H1 (cell line): Measurements from ENCODE around the gene R3HDM1. TPM values are rescaled to one million over a fixed set of nuclear protein-coding genes. Genes with fewer than 3 reads are reported as not detected.

Experiments used
- CTCF ChIA-PET: fragments of 300-600 bp; sonication (Branson Sonifier 250); formaldehyde crosslinking; loops from one replicate; lab custom pipeline; 2021; ENCODE audit not compliant: partially characterized antibody; lab: Charles Lee
- POLR2A ChIA-PET: fragments of 300-600 bp; sonication (Branson Sonifier 250); formaldehyde crosslinking; loops from one replicate; lab custom pipeline; 2021; ENCODE audit warnings: inconsistent platforms; ENCODE audit not compliant: partially characterized antibody; lab: Charles Lee
- DNase-seq, 2 experiments: peaks; one replicate each; pipeline versions ENCODE4 v3.0.0 to v3.0.0-alpha.2; 2010 to 2022; ENCODE audit warnings: low spot score in 2 of 2, low read depth in 1 of 2, mixed read lengths in 1 of 2
- FAIRE-seq: peaks from 2 replicates; lab custom pipeline; 2011; peaks lifted over from hg19 to GRCh38; lab: Jason Lieb, UNC
- H2AFZ ChIP-seq: 2 replicates; pipeline ENCODE4 v1.8.1; 2012; ENCODE audit warnings: low read length, inconsistent platforms
- H2AK5ac ChIP-seq: 2 replicates; pipeline ENCODE4 v1.6.1; 2013; ENCODE audit warnings: low read depth, low read length
- H2BK120ac ChIP-seq: replicated peaks from 2 replicates; pipeline ENCODE3; 2013; ENCODE audit warnings: low read depth, low read length, inconsistent platforms
- H2BK12ac ChIP-seq: 2 replicates; pipeline ENCODE4 v1.6.1; 2013; ENCODE audit warnings: low read depth, low read length
- H2BK15ac ChIP-seq: 2 replicates; pipeline ENCODE4 v1.6.1; 2013; ENCODE audit warnings: low read length
- H2BK20ac ChIP-seq: 2 replicates; pipeline ENCODE4 v1.6.1; 2013; ENCODE audit warnings: low read length
- H2BK5ac ChIP-seq: 2 replicates; pipeline ENCODE4 v1.6.1; 2013; ENCODE audit warnings: low read depth, low read length
- H3K14ac ChIP-seq: 2 replicates; pipeline ENCODE4 v1.6.1; 2013; ENCODE audit warnings: inconsistent platforms; ENCODE audit not compliant: insufficient read length
- H3K18ac ChIP-seq: 2 replicates; pipeline ENCODE4 v1.6.1; 2013; ENCODE audit warnings: low read length; ENCODE audit errors: extremely low read depth
- H3K23ac ChIP-seq: 2 replicates; pipeline ENCODE4 v1.6.1; 2013; ENCODE audit warnings: inconsistent platforms; ENCODE audit not compliant: insufficient read length
- H3K23me2 ChIP-seq: 2 replicates; pipeline ENCODE4 v1.6.1; 2013; ENCODE audit warnings: low read depth, low read length
- H3K27ac ChIP-seq: 2 replicates; pipeline ENCODE4 v1.6.1; 2011; ENCODE audit warnings: low read depth, low read length, inconsistent platforms
- H3K27me3 ChIP-seq, 4 experiments: replicated peaks in 1 of 4; 1 replicate in 1 of 4; 2 replicates in 3 of 4; pipeline versions ENCODE4 v1.6.1 to v1.8.1; 2011 to 2013; ENCODE audit warnings: low read length in 3 of 4, mild to moderate bottlenecking in 3 of 4, inconsistent platforms in 2 of 4, mixed read lengths in 2 of 4, moderate library complexity in 1 of 4; ENCODE audit not compliant: control insufficient read depth in 3 of 4, insufficient read depth in 3 of 4; ENCODE audit errors: extremely low read depth in 1 of 4
- H3K36me3 ChIP-seq, 4 experiments: 2 replicates each; pipeline versions ENCODE4 v1.6.1 to v1.8.1; 2011 to 2013; ENCODE audit warnings: mild to moderate bottlenecking in 4 of 4, low read length in 3 of 4, moderate library complexity in 2 of 4, control low read depth in 1 of 4, inconsistent platforms in 1 of 4; ENCODE audit not compliant: insufficient read depth in 4 of 4, control insufficient read depth in 2 of 4
- H3K4ac ChIP-seq: replicated peaks from 2 replicates; pipeline ENCODE3; 2013; ENCODE audit warnings: low read length, low read depth, mixed read lengths, inconsistent platforms; ENCODE audit not compliant: insufficient read length
- H3K4me1 ChIP-seq, 4 experiments: replicated peaks in 1 of 4; 1 replicate in 1 of 4; 2 replicates in 3 of 4; pipeline versions ENCODE4 v1.6.1 to v1.8.1; 2011 to 2013; ENCODE audit warnings: low read length in 3 of 4, inconsistent platforms in 2 of 4, mixed read lengths in 1 of 4; ENCODE audit not compliant: insufficient read depth in 4 of 4, control insufficient read depth in 3 of 4
- H3K4me2 ChIP-seq, 2 experiments: 2 replicates each; pipeline versions ENCODE4 v1.6.1 to v1.8.1; 2011 to 2013; ENCODE audit warnings: low read depth in 2 of 2, low read length in 2 of 2, control low read depth in 1 of 2, inconsistent platforms in 1 of 2, mild to moderate bottlenecking in 1 of 2; ENCODE audit not compliant: insufficient read depth in 1 of 2
- H3K4me3 ChIP-seq, 4 experiments: fragments of 200-600, 300-600 bp in 1 of 4; sonication (generic), shearing (Covaris generic), sonication (Bioruptor Twin) in 1 of 4; 2 replicates each; pipeline versions ENCODE4 v1.5.1 to v1.8.1; 2011 to 2016; ENCODE audit warnings: low read length in 4 of 4, low read depth in 3 of 4, control low read depth in 2 of 4, inconsistent platforms in 2 of 4, mild to moderate bottlenecking in 2 of 4, mixed read lengths in 1 of 4, moderate library complexity in 1 of 4; ENCODE audit not compliant: insufficient read depth in 2 of 4; ENCODE audit errors: extremely low read depth in 1 of 4
- H3K56ac ChIP-seq: replicated peaks from 2 replicates; pipeline ENCODE3; 2013; ENCODE audit warnings: low read depth, mild to moderate bottlenecking, mixed read lengths, low read length, inconsistent platforms; ENCODE audit not compliant: insufficient read length
- H3K79me1 ChIP-seq: 2 replicates; pipeline ENCODE4 v1.6.1; 2013; ENCODE audit warnings: low read depth, low read length, control low read depth
- H3K79me2 ChIP-seq, 2 experiments: 2 replicates each; pipeline versions ENCODE4 v1.6.1 to v1.8.1; 2012 to 2013; ENCODE audit warnings: low read length in 2 of 2, mild to moderate bottlenecking in 2 of 2, inconsistent platforms in 1 of 2; ENCODE audit not compliant: insufficient read depth in 2 of 2, control insufficient read depth in 1 of 2
- H3K9ac ChIP-seq, 4 experiments: replicated peaks in 1 of 4; 1 replicate in 1 of 4; 2 replicates in 3 of 4; pipeline versions ENCODE4 v1.6.1 to v1.8.1; 2011 to 2013; ENCODE audit warnings: low read depth in 3 of 4, low read length in 3 of 4, control low read depth in 2 of 4, mild to moderate bottlenecking in 2 of 4, moderate library complexity in 2 of 4, inconsistent platforms in 1 of 4; ENCODE audit errors: extremely low read depth in 1 of 4
- H3K9me3 ChIP-seq, 2 experiments: 2 replicates each; pipeline versions ENCODE4 v1.6.1 to v1.8.1; 2012 to 2013; ENCODE audit warnings: mild to moderate bottlenecking in 2 of 2, moderate library complexity in 2 of 2, control low read depth in 1 of 2, inconsistent platforms in 1 of 2, low read depth in 1 of 2, low read length in 1 of 2, mixed read lengths in 1 of 2; ENCODE audit not compliant: insufficient read depth in 2 of 2
- H4K20me1 ChIP-seq, 2 experiments: replicated peaks in 1 of 2; 2 replicates each; pipeline versions ENCODE3 to v1.8.1; 2011 to 2013; ENCODE audit warnings: inconsistent platforms in 2 of 2, low read length in 2 of 2, mild to moderate bottlenecking in 1 of 2; ENCODE audit not compliant: insufficient read depth in 2 of 2, control insufficient read depth in 1 of 2
- H4K5ac ChIP-seq: 2 replicates; pipeline ENCODE4 v1.6.1; 2013; ENCODE audit warnings: low read length, low read depth, mixed read lengths, inconsistent platforms; ENCODE audit not compliant: insufficient read length
- H4K8ac ChIP-seq: 2 replicates; pipeline ENCODE4 v1.8.0; 2013; ENCODE audit warnings: mild to moderate bottlenecking, moderate library complexity, low read length, inconsistent platforms; ENCODE audit not compliant: insufficient read depth; ENCODE audit errors: extremely low read depth
- H4K91ac ChIP-seq: replicated peaks from 2 replicates; pipeline ENCODE3; 2013; ENCODE audit warnings: low read length, mixed read lengths, inconsistent platforms; ENCODE audit not compliant: insufficient read length
- BRCA1 ChIP-seq: IDR thresholded peaks from 2 replicates; pipeline ENCODE4 v1.6.1; 2012; ENCODE audit warnings: low read depth, low read length, improper control_type of control experiment
- CEBPB ChIP-seq: IDR thresholded peaks from 2 replicates; pipeline ENCODE4 v1.6.1; 2012; ENCODE audit warnings: low read depth, low read length
- CHD2 ChIP-seq: IDR thresholded peaks from 2 replicates; pipeline ENCODE4 v1.6.1; 2012; ENCODE audit warnings: low read length, improper control_type of control experiment
- EGR1 ChIP-seq: IDR thresholded peaks from 2 replicates; pipeline ENCODE4 v1.6.1; 2011; ENCODE audit warnings: low read depth, low read length, borderline replicate concordance
- HDAC2 ChIP-seq, 2 experiments: fragments of 300-600 bp in 1 of 2; sonication (generic) in 1 of 2; IDR thresholded peaks; 2 replicates each; pipeline ENCODE4 v1.6.1; 2011 to 2012; ENCODE audit warnings: low read depth in 2 of 2, low read length in 2 of 2, mild to moderate bottlenecking in 2 of 2, moderate library complexity in 2 of 2, borderline replicate concordance in 1 of 2, inconsistent platforms in 1 of 2
- KDM1A ChIP-seq: fragments of 200-600, 300-600 bp; sonication (generic); IDR thresholded peaks from 2 replicates; pipeline ENCODE4 v1.7.1; 2016; ENCODE audit warnings: mild to moderate bottlenecking, low read length, borderline replicate concordance
- SP2 ChIP-seq: IDR thresholded peaks from 2 replicates; pipeline ENCODE4 v1.6.1; 2012; ENCODE audit warnings: mild to moderate bottlenecking, low read length, inconsistent platforms
- TAF1 ChIP-seq: IDR thresholded peaks from 2 replicates; pipeline ENCODE4 v1.6.1; 2011; ENCODE audit warnings: mild to moderate bottlenecking, low read depth, low read length
- TAF7 ChIP-seq: optimal IDR thresholded peaks from 2 replicates; pipeline ENCODE3; 2011; ENCODE audit warnings: low read depth, mild to moderate bottlenecking, inconsistent platforms, low read length, moderate library complexity, borderline replicate concordance
- USF2 ChIP-seq: IDR thresholded peaks from 2 replicates; pipeline ENCODE4 v1.6.1; 2011; ENCODE audit warnings: low read length, improper control_type of control experiment
- WGBS, 2 experiments: shearing (Covaris generic) in 1 of 2; methylation state at CpG; one replicate each; pipeline versions ENCODE4 v1.1.6 to v1.1.7; 2013 to 2015; ENCODE audit warnings: low lambda C conversion rate in 2 of 2, mixed read lengths in 2 of 2, inconsistent platforms in 1 of 2, low coverage in 1 of 2, missing lambda C conversion rate in 1 of 2; ENCODE audit not compliant: insufficient replicate concordance in 2 of 2, insufficient coverage in 1 of 2, insufficient read length in 1 of 2; ENCODE audit errors: extremely low coverage in 1 of 2, missing lambda C conversion rate in 1 of 2; 5-methylcytosine and 5-hydroxymethylcytosine counted together
- polyA plus RNA-seq, 7 experiments: library from polyadenylated mRNA; depleted of rRNA in 3 of 7; stranded (reverse) in 5 of 7; unstranded in 2 of 7; fragments of >200 nt in 5 of 7; fragments of 200-250 nt in 2 of 7; gene quantifications; 1 replicate in 5 of 7; 2 replicates in 1 of 7; 4 replicates in 1 of 7; pipeline versions ENCODE4 v1.2.1 to v1.2.3, GENCODE V29; 2011 to 2013; ENCODE audit warnings: missing spikeins in 2 of 7, mixed read lengths in 2 of 7
- total RNA-seq: library from RNA; stranded (reverse); fragmentation: NEBNext Ultra II Directional; extraction: Animal tissue kit (Norgen Biotek cat#: 25700); gene quantifications from 2 replicates; pipeline ENCODE4 v1.2.1, GENCODE V29; 2021

The R3HDM1 gene
- total and polyA plus RNA-seq, 2 of the 8 experiments (the other 6 are each of a cell fraction or from before 2014, with no cell fraction given), result 77.7 to 120 TPM

GRCh38 chr2:135530313-135531230 lies 712 bp upstream of the R3HDM1 start, which contains the start of gene ZRANB3:
ZRANB3 (minus strand) TSS chr2:135531218.
- WGBS, 2 experiments, result 1% methylated on average over 46 of the region's 46 CpGs; no CpG with 5 or more reads in 1 of the 2 experiments
- DNase-seq, result peak; percentile 86 to 92
- Histone ChIP-seq H3K9me3 (no peaks in the 10 kb centered on the region), H3K27ac (peak within 1 kb of the TSS; percentile 95), H2AK5ac (no peak within 1 kb of the TSS), H3K27me3 (no peaks in the 10 kb centered on the region), H2AFZ (peak within 1 kb of the TSS; percentile 93), H3K4me2 (peak within 1 kb of the TSS; percentile 59 to 76), H3K79me1 (no peaks in the 10 kb centered on the region; the same call in 1 of the 2 replicates), H3K4me3 (peak within 1 kb of the TSS; percentile 75 to 94 (median 83)), H2BK5ac (peak within 1 kb of the TSS; percentile 80), H2BK120ac (no peak within 1 kb of the TSS), H4K91ac (peak within 1 kb of the TSS; percentile 74), H3K36me3 (peaks cover 0 to 8% (median 0%) of the 10 kb centered on the region in 4 experiments; a peak in 3 of 8 replicates), H3K9ac (peak within 1 kb of the TSS; percentile 90 to 96 (median 93)), H4K8ac (peak within 1 kb of the TSS; percentile 94; the same call in 1 of the 2 replicates), H3K23me2 (no peaks in the 10 kb centered on the region; the same call in none of the 2 replicates), H3K23ac (no peak within 1 kb of the TSS), H3K4ac (no peak within 1 kb of the TSS), H3K18ac (peak within 1 kb of the TSS; percentile 91), H4K5ac (peak within 1 kb of the TSS; percentile 95), H3K4me1 (no peaks in the 10 kb centered on the region), H3K79me2 (peaks cover 0 to 66% of the 10 kb centered on the region in 2 experiments; a peak in 3 of 4 replicates), H2BK15ac (no peak within 1 kb of the TSS), H3K14ac (no peak within 1 kb of the TSS), H3K56ac (peak within 1 kb of the TSS; percentile 79), H4K20me1 (peaks cover 0 to 2% of the 10 kb centered on the region in 2 experiments), H2BK20ac (no peak within 1 kb of the TSS), H2BK12ac (peak within 1 kb of the TSS; percentile 51; the same call in 1 of the 2 replicates)
- ChIA-PET POLR2A (interaction anchor here (0.8 to 2.3 kb wide), 18 partner anchors 10 to 612 kb away, joined by 3 to 12 read pairs (median 4); partner anchors contain the start of gene CCNT2), CTCF (interaction anchor here (0.5 to 2.0 kb wide), 4 partner anchors 10 to 1403 kb away, joined by 3 to 6 read pairs (median 4); no protein-coding TSS in a partner anchor)
- peak; percentile 92 for FAIRE-seq
- TF ChIP-seq EGR1 (no peak), SP2 (no peak), HDAC2 (IDR thresholded peaks at IDR 0.05; ENCODE audit: borderline replicate concordance in 1 of 2, low read depth in 2 of 2, low read length in 2 of 2) (no peak), TAF7 (no peak), KDM1A (no peak), USF2 (no peak), BRCA1 (peak; percentile 47), CEBPB (no peak), TAF1 (peak; percentile 88), CHD2 (peak; percentile 81)
